SK-N-SH (cell line): ENCODE measurements around the gene RFX1. TPM values are rescaled to one million over a fixed set of nuclear protein-coding genes. Genes with fewer than 3 reads are reported as not detected.

ENCODE experiments used
- CTCF ChIA-PET: fragments of 300-600, 350-600 bp; formaldehyde crosslinking; extraction: SDS; loops from one replicate; lab custom pipeline; 2021; lab: Yijun Ruan, JAX
- POLR2A ChIA-PET: fragments of 350-600 bp; sonication (Branson Sonifier 250); formaldehyde crosslinking; extraction: SDS; loops from one replicate; lab custom pipeline; 2020; ENCODE audit warnings: antibody characterized with exemption, inconsistent platforms; lab: Yijun Ruan, JAX
- DNase-seq: peaks from one replicate; pipeline ENCODE4 v3.0.0; 2012
- H2AFZ ChIP-seq: fragments of 200-600 bp; sonication (generic); 2 replicates; pipeline ENCODE4 v1.8.1; 2016; ENCODE audit warnings: antibody characterized with exemption, mild to moderate bottlenecking, low read depth
- H3F3A ChIP-seq: fragments of 200-600 bp; sonication (generic); replicated peaks from 2 replicates; pipeline ENCODE3; 2016; ENCODE audit warnings: antibody characterized with exemption, mild to moderate bottlenecking; ENCODE audit not compliant: insufficient read depth
- H3K27ac ChIP-seq, 2 experiments: fragments of 200-500 bp in 1 of 2; fragments of 200-600 bp in 1 of 2; sonication (Bioruptor generic) in 1 of 2; sonication (generic), shearing (Covaris generic) in 1 of 2; 2 replicates each; pipeline versions ENCODE4 v1.5.1 to v1.6.1; 2014 to 2016; ENCODE audit warnings: low read depth in 2 of 2, inconsistent platforms in 1 of 2, low read length in 1 of 2, mild to moderate bottlenecking in 1 of 2, mixed read lengths in 1 of 2
- H3K27me3 ChIP-seq: fragments of 200-600 bp; sonication (generic), shearing (Covaris generic); 2 replicates; pipeline ENCODE4 v1.6.1; 2016; ENCODE audit warnings: mixed run types; ENCODE audit not compliant: insufficient read depth
- H3K36me3 ChIP-seq, 2 experiments: fragments of 200-500 bp in 1 of 2; fragments of 200-600 bp in 1 of 2; sonication (Bioruptor generic) in 1 of 2; sonication (generic) in 1 of 2; replicated peaks in 1 of 2; 2 replicates each; pipeline versions ENCODE3 to v1.5.1; 2014 to 2016; ENCODE audit warnings: low read length in 1 of 2, mild to moderate bottlenecking in 1 of 2; ENCODE audit not compliant: insufficient read depth in 2 of 2, control insufficient read depth in 1 of 2
- H3K4me1 ChIP-seq, 2 experiments: fragments of 200-500 bp in 1 of 2; fragments of 200-600 bp in 1 of 2; sonication (Bioruptor generic) in 1 of 2; sonication (generic), shearing (Covaris generic) in 1 of 2; 2 replicates each; pipeline versions ENCODE4 v1.5.1 to v1.6.1; 2014 to 2016; ENCODE audit warnings: low read depth in 1 of 2, low read length in 1 of 2, mixed run types in 1 of 2; ENCODE audit not compliant: insufficient read depth in 2 of 2, control insufficient read depth in 1 of 2
- H3K4me2 ChIP-seq: fragments of 200-600 bp; sonication (generic), shearing (Covaris generic); 2 replicates; pipeline ENCODE4 v1.6.1; 2017; ENCODE audit warnings: mixed run types
- H3K4me3 ChIP-seq, 2 experiments: fragments of 200-500 bp in 1 of 2; fragments of 200-600 bp in 1 of 2; sonication (Bioruptor generic) in 1 of 2; sonication (generic), shearing (Covaris generic) in 1 of 2; 2 replicates each; pipeline versions ENCODE4 v1.5.1 to v1.8.1; 2014 to 2016; ENCODE audit warnings: low read depth in 2 of 2, inconsistent platforms in 1 of 2, low read length in 1 of 2, mild to moderate bottlenecking in 1 of 2, mixed read lengths in 1 of 2, moderate library complexity in 1 of 2
- H3K79me2 ChIP-seq: fragments of 200-600 bp; sonication (generic); 2 replicates; pipeline ENCODE4 v1.8.1; 2017; ENCODE audit warnings: mild to moderate bottlenecking; ENCODE audit not compliant: insufficient read depth
- H3K9ac ChIP-seq: fragments of 200-600 bp; sonication (generic); 2 replicates; pipeline ENCODE4 v1.6.1; 2017; ENCODE audit warnings: mixed run types
- H3K9me2 ChIP-seq: fragments of 200-600 bp; sonication (generic); 2 replicates; pipeline ENCODE4 v1.6.1; 2017; ENCODE audit warnings: mixed run types
- H3K9me3 ChIP-seq: fragments of 200-600 bp; sonication (generic); 2 replicates; pipeline ENCODE4 v1.6.1; 2017; ENCODE audit warnings: mixed run types, mild to moderate bottlenecking, moderate library complexity
- H4K20me1 ChIP-seq: fragments of 200-600 bp; sonication (generic); 2 replicates; pipeline ENCODE4 v1.6.1; 2017; ENCODE audit warnings: mild to moderate bottlenecking, mixed run types; ENCODE audit not compliant: insufficient read depth
- CHD2 ChIP-seq: fragments of 150-350 bp; IDR thresholded peaks from 2 replicates; pipeline ENCODE4 v1.6.1; 2018; ENCODE audit warnings: low read length; ENCODE audit not compliant: partially characterized antibody
- ELF1 ChIP-seq: IDR thresholded peaks from 2 replicates; pipeline ENCODE4 v1.4.0; 2012
- EP300 ChIP-seq, 2 experiments: IDR thresholded peaks; 2 replicates each; pipeline versions ENCODE4 v1.4.0 to v1.6.1; 2012; ENCODE audit warnings: borderline replicate concordance in 1 of 2, low read depth in 1 of 2, low read length in 1 of 2
- FOSL2 ChIP-seq: IDR thresholded peaks from 2 replicates; pipeline ENCODE4 v1.4.0; 2012; ENCODE audit warnings: low read depth, mild to moderate bottlenecking, moderate library complexity, borderline replicate concordance
- GABPA ChIP-seq: IDR thresholded peaks from 2 replicates; pipeline ENCODE4 v1.4.0; 2012; ENCODE audit warnings: low read depth, mild to moderate bottlenecking
- GATA2 ChIP-seq: sonication (generic); formaldehyde crosslinking; IDR thresholded peaks from 2 replicates; pipeline ENCODE4 v1.5.0; 2020; ENCODE audit warnings: mild to moderate bottlenecking, missing genetic modification reagents
- POLR2AphosphoS5 ChIP-seq: IDR thresholded peaks from 2 replicates; pipeline ENCODE4 v1.6.1; 2012; ENCODE audit warnings: low read depth, low read length
- REST ChIP-seq: IDR thresholded peaks from 2 replicates; pipeline ENCODE4 v1.6.1; 2012; ENCODE audit warnings: mild to moderate bottlenecking, low read depth, low read length, moderate library complexity
- RFX5 ChIP-seq: IDR thresholded peaks from 2 replicates; pipeline ENCODE4 v1.6.1; 2012; ENCODE audit warnings: mild to moderate bottlenecking, improper control_type of control experiment, low read length
- RXRA ChIP-seq: IDR thresholded peaks from 2 replicates; pipeline ENCODE4 v1.4.0; 2012; ENCODE audit warnings: low read depth, mild to moderate bottlenecking, borderline replicate concordance
- SIN3A ChIP-seq: IDR thresholded peaks from 2 replicates; pipeline ENCODE4 v1.6.1; 2012; ENCODE audit warnings: low read depth, mild to moderate bottlenecking, low read length, moderate library complexity, borderline replicate concordance
- TAF1 ChIP-seq: IDR thresholded peaks from 2 replicates; pipeline ENCODE4 v1.6.1; 2012; ENCODE audit warnings: low read depth, mild to moderate bottlenecking, low read length, moderate library complexity, borderline replicate concordance
- TCF12 ChIP-seq: IDR thresholded peaks from 2 replicates; pipeline ENCODE4 v1.4.0; 2012
- USF2 ChIP-seq: fragments of 150-350 bp; IDR thresholded peaks from 2 replicates; pipeline ENCODE4 v1.6.1; 2017; ENCODE audit warnings: antibody characterized with exemption, low read length, low read depth, borderline replicate concordance
- ZBTB33 ChIP-seq: IDR thresholded peaks from 2 replicates; pipeline ENCODE4 v1.4.0; 2012; ENCODE audit warnings: low read depth, borderline replicate concordance
- whole genome bisulfite sequencing: methylation state at CpG from one replicate; pipeline ENCODE4 v1.1.6; 2017; ENCODE audit warnings: low lambda C conversion rate; 5-methylcytosine and 5-hydroxymethylcytosine counted together
- polyA plus RNA-seq, 3 experiments: library from polyadenylated mRNA; depleted of rRNA; stranded (reverse); fragments of >200 nt; gene quantifications; 2 replicates each; pipeline ENCODE4 v1.2.3, GENCODE V29; 2012

Gene RFX1
- polyA plus RNA-seq, 1 of the 3 experiments (the other 2 are of a cell fraction): 1.5 TPM

GRCh38 chr19:13976446-13976845 is 29.7 kb downstream of the RFX1 start:
- H3K36me3 ChIP-seq: no peaks in the 10 kb centered on the region
- POLR2A ChIA-PET: no interaction called here
- no peak overlapping the region for H3K27ac ChIP-seq
- H3K9me3 ChIP-seq: no peaks in the 10 kb centered on the region
- H3F3A ChIP-seq: no peaks in the 10 kb centered on the region
- 91% methylated on average over 11 of the region's 12 CpGs for WGBS
- no peak overlapping the region for H3K9ac ChIP-seq
- TF ChIP-seq USF2 (no peak), RFX5 (no peak), GATA2 (CRISPR knock-in tag) (no peak), CHD2 (no peak), POLR2AphosphoS5 (no peak)
- TF ChIP-seq, all 33 proteins: peak for 0
- H2AFZ ChIP-seq: no peak overlapping the region
- H3K79me2 ChIP-seq: no peaks in the 10 kb centered on the region
- no peaks in the 10 kb centered on the region for H3K9me2 ChIP-seq
- H4K20me1 ChIP-seq: no peaks in the 10 kb centered on the region
- peaks cover 0 to 15% of the 10 kb centered on the region in 2 experiments; a peak in 1 of 4 replicates for H3K4me1 ChIP-seq
- H3K4me3 ChIP-seq: no peak overlapping the region
- CTCF ChIA-PET: interaction anchor here (1.1 kb wide), 1 partner anchor 9 kb away, joined by 3 read pairs; no protein-coding TSS in a partner anchor
- no peak overlapping the region for H3K4me2 ChIP-seq
- no peak for DNase-seq
- no peaks in the 10 kb centered on the region for H3K27me3 ChIP-seq

GRCh38 chr19:13975870-13976269 is 30.2 kb downstream of the RFX1 start:
- H3K36me3 ChIP-seq: no peaks in the 10 kb centered on the region
- H3K4me3 ChIP-seq: no peak overlapping the region
- no peaks in the 10 kb centered on the region for H4K20me1 ChIP-seq
- 85% methylated on average over 11 of the region's 11 CpGs for WGBS
- CTCF ChIA-PET: interaction anchor here (1.1 kb wide), 1 partner anchor 10 kb away, joined by 3 read pairs; no protein-coding TSS in a partner anchor
- POLR2A ChIA-PET: no interaction called here
- TF ChIP-seq REST (no peak), EP300 (IDR thresholded peaks at IDR 0.05; ENCODE audit: borderline replicate concordance in 1 of 2, low read depth in 1 of 2, low read length in 1 of 2) (no peak), GABPA (no peak), FOSL2 (no peak), ZBTB33 (no peak), RXRA (no peak), GATA2 (CRISPR knock-in tag) (no peak), TAF1 (no peak), SIN3A (no peak), ELF1 (no peak), TCF12 (no peak)
- H2AFZ ChIP-seq: no peak overlapping the region
- DNase-seq: no peak
- no peaks in the 10 kb centered on the region for H3F3A ChIP-seq
- no peak overlapping the region for H3K27ac ChIP-seq
- peaks cover 0 to 11% of the 10 kb centered on the region in 2 experiments; a peak in 1 of 4 replicates for H3K4me1 ChIP-seq
- no peak overlapping the region for H3K4me2 ChIP-seq
- H3K27me3 ChIP-seq: no peaks in the 10 kb centered on the region
- H3K9ac ChIP-seq: no peak overlapping the region
- no peaks in the 10 kb centered on the region for H3K9me2 ChIP-seq
- H3K9me3 ChIP-seq: no peaks in the 10 kb centered on the region
- H3K79me2 ChIP-seq: no peaks in the 10 kb centered on the region
